Activated CD4-positive, alpha-beta memory T cell treated with anti-CD3 and anti-CD28 coated beads, Interleukin-2, amount 10 ng/mL, durations not matched to agents 7 days and 5 days (primary cell): ENCODE results near the gene STXBP1. TPM values are rescaled to one million over a fixed set of nuclear protein-coding genes. Genes with fewer than 3 reads are reported as not detected.
A peak's percentile ranks its signal among the peaks of the same experiment; 100 is the strongest.

ENCODE experiments used
- CTCF ChIA-PET: fragments of 350-600 bp; sonication (Branson Sonifier 250); formaldehyde crosslinking; loops from one replicate; lab custom pipeline; 2021; ENCODE audit warnings: antibody characterized with exemption, inconsistent platforms; lab: Charles Lee
- POLR2A ChIA-PET: fragments of 350-600 bp; sonication (Branson Sonifier 250); formaldehyde crosslinking; loops from one replicate; lab custom pipeline; 2021; ENCODE audit warnings: antibody characterized with exemption; lab: Charles Lee
- DNase-seq: peaks from one replicate; pipeline ENCODE4 v3.0.0-alpha.2; 2020
- H3K27ac Mint-ChIP-seq: one replicate; pipeline ENCODE4 v1.8.0; 2021; ENCODE audit warnings: mild to moderate bottlenecking, mixed read lengths
- H3K27me3 Mint-ChIP-seq: one replicate; pipeline ENCODE4 v1.8.0; 2021; ENCODE audit warnings: mixed read lengths
- H3K36me3 Mint-ChIP-seq: one replicate; pipeline ENCODE4 v1.8.0; 2021; ENCODE audit warnings: low read depth, mixed read lengths
- H3K4me1 Mint-ChIP-seq: one replicate; pipeline ENCODE4 v1.8.0; 2021; ENCODE audit warnings: mixed read lengths
- H3K4me3 Mint-ChIP-seq: one replicate; pipeline ENCODE4 v1.8.0; 2021; ENCODE audit warnings: mild to moderate bottlenecking, mixed read lengths
- H3K9me3 Mint-ChIP-seq: one replicate; pipeline ENCODE4 v1.8.0; 2021; ENCODE audit warnings: mixed read lengths
- total RNA-seq, 2 experiments: library from RNA; stranded (reverse); gene quantifications; one replicate each; pipeline ENCODE4 v1.2.3, GENCODE V29; 2021

Gene STXBP1
- total RNA-seq, 2 experiments from 2014 or later = 23.2 to 23.4 TPM

GRCh38 chr9:127720031-127720864, 108.2 kb downstream of the STXBP1 start:
- Mint-ChIP-seq H3K4me1 (peaks cover 31% of the 10 kb centered on the region), H3K9me3 (no peaks in the 10 kb centered on the region), H3K27ac (peak overlapping the region; percentile 68), H3K36me3 (no peaks in the 10 kb centered on the region), H3K27me3 (no peaks in the 10 kb centered on the region), H3K4me3 (peak overlapping the region; percentile 38)
- ChIA-PET POLR2A (no interaction called here), CTCF (interaction anchor here (0.9 to 1.9 kb wide), 2 partner anchors 13 to 15 kb away, joined by 3 to 10 read pairs; partner anchors contain the start of gene TOR2A)
- peak; percentile 39 for DNase-seq

GRCh38 chr9:127720865-127721227, 108.8 kb downstream of the STXBP1 start:
- Mint-ChIP-seq H3K4me1 (peaks cover 28% of the 10 kb centered on the region), H3K27ac (peak overlapping the region; percentile 44), H3K9me3 (no peaks in the 10 kb centered on the region), H3K36me3 (no peaks in the 10 kb centered on the region), H3K4me3 (peak overlapping the region; percentile 17), H3K27me3 (no peaks in the 10 kb centered on the region)
- CTCF ChIA-PET = interaction anchor here (1.9 kb wide), 1 partner anchor 14 kb away, joined by 10 read pairs; the partner anchor contains the start of gene TOR2A
- no peak for DNase-seq
- POLR2A ChIA-PET = no interaction called here

- peak overlapping the region; percentile 60 for H3K27ac Mint-ChIP-seq
Measured at GRCh38 chr9:127721391-127721821, 109.3 kb downstream of the STXBP1 start.

GRCh38 chr9:127722055-127722745, 110.1 kb downstream of the STXBP1 start:
- Mint-ChIP-seq H3K4me1 (peaks cover 23% of the 10 kb centered on the region), H3K27me3 (no peaks in the 10 kb centered on the region), H3K9me3 (no peaks in the 10 kb centered on the region), H3K4me3 (no peak overlapping the region), H3K36me3 (no peaks in the 10 kb centered on the region), H3K27ac (no peak overlapping the region)
- ChIA-PET CTCF (no interaction called here), POLR2A (interaction anchor here (1.1 to 1.5 kb wide), 2 partner anchors 9 to 13 kb away, joined by 3 read pairs; partner anchors contain the start of gene TOR2A)
- no peak for DNase-seq

More at GRCh38 chr9:127721391-127721821, 109.3 kb downstream of the STXBP1 start:
- Mint-ChIP-seq H3K4me1 (peaks cover 23% of the 10 kb centered on the region), H3K27me3 (no peaks in the 10 kb centered on the region), H3K36me3 (no peaks in the 10 kb centered on the region), H3K9me3 (no peaks in the 10 kb centered on the region), H3K4me3 (peak overlapping the region; percentile 48)
- POLR2A ChIA-PET = interaction anchor here (1.1 to 1.5 kb wide), 2 partner anchors 9 to 14 kb away, joined by 3 read pairs; partner anchors contain the start of gene TOR2A
- CTCF ChIA-PET = no interaction called here
- no peak for DNase-seq

- Mint-ChIP-seq H3K9me3 (no peaks in the 10 kb centered on the region), H3K27ac (no peak overlapping the region), H3K4me1 (peaks cover 23% of the 10 kb centered on the region), H3K36me3 (no peaks in the 10 kb centered on the region), H3K4me3 (no peak overlapping the region), H3K27me3 (no peaks in the 10 kb centered on the region)
- no peak for DNase-seq
- POLR2A ChIA-PET = no interaction called here
- CTCF ChIA-PET = no interaction called here
Measured at GRCh38 chr9:127723013-127723412, 110.9 kb downstream of the STXBP1 start.

- Mint-ChIP-seq H3K4me3 (no peak overlapping the region), H3K9me3 (no peaks in the 10 kb centered on the region), H3K36me3 (no peaks in the 10 kb centered on the region), H3K27ac (no peak overlapping the region), H3K27me3 (no peaks in the 10 kb centered on the region), H3K4me1 (peaks cover 23% of the 10 kb centered on the region)
- CTCF ChIA-PET = no interaction called here
- POLR2A ChIA-PET = no interaction called here
- no peak for DNase-seq
Measured at GRCh38 chr9:127723444-127723843, 111.4 kb downstream of the STXBP1 start.

GRCh38 chr9:127724012-127724411, 111.9 kb downstream of the STXBP1 start:
- no peak for DNase-seq
- ChIA-PET CTCF (no interaction called here), POLR2A (no interaction called here)
- no peak overlapping the region for H3K27ac Mint-ChIP-seq
- no peaks in the 10 kb centered on the region for H3K27me3 Mint-ChIP-seq
- no peaks in the 10 kb centered on the region for H3K36me3 Mint-ChIP-seq
- H3K9me3 Mint-ChIP-seq = no peaks in the 10 kb centered on the region
- no peak overlapping the region for H3K4me3 Mint-ChIP-seq
- H3K4me1 Mint-ChIP-seq = peaks cover 23% of the 10 kb centered on the region

GRCh38 chr9:127726871-127727270, 114.8 kb downstream of the STXBP1 start:
- Mint-ChIP-seq H3K4me3 (no peak overlapping the region), H3K27ac (no peak overlapping the region), H3K36me3 (no peaks in the 10 kb centered on the region), H3K27me3 (no peaks in the 10 kb centered on the region), H3K4me1 (no peaks in the 10 kb centered on the region), H3K9me3 (no peaks in the 10 kb centered on the region)
- POLR2A ChIA-PET = no interaction called here
- CTCF ChIA-PET = no interaction called here
- DNase-seq = no peak

GRCh38 chr9:127728808-127729207, 116.7 kb downstream of the STXBP1 start:
- H3K27me3 Mint-ChIP-seq = no peaks in the 10 kb centered on the region
- CTCF ChIA-PET = interaction anchor here (1.1 kb wide), 1 partner anchor 188 kb away, joined by 3 read pairs; the partner anchor contains the start of gene ST6GALNAC4
- POLR2A ChIA-PET = interaction anchor here (1.2 kb wide), 1 partner anchor 13 kb away, joined by 3 read pairs; the partner anchor contains the start of gene TTC16

GRCh38 chr9:127729522-127730256, 117.6 kb downstream of the STXBP1 start:
- POLR2A ChIA-PET = interaction anchor here (1.2 kb wide), 1 partner anchor 14 kb away, joined by 3 read pairs; the partner anchor contains the start of gene TTC16
- no peak for DNase-seq
- Mint-ChIP-seq H3K4me1 (peaks cover 12% of the 10 kb centered on the region), H3K4me3 (no peak overlapping the region), H3K9me3 (no peaks in the 10 kb centered on the region), H3K27ac (no peak overlapping the region), H3K36me3 (no peaks in the 10 kb centered on the region), H3K27me3 (no peaks in the 10 kb centered on the region)
- CTCF ChIA-PET = interaction anchor here (1.1 kb wide), 1 partner anchor 187 kb away, joined by 3 read pairs; the partner anchor contains the start of gene ST6GALNAC4

More at GRCh38 chr9:127728808-127729207, 116.7 kb downstream of the STXBP1 start:
- Mint-ChIP-seq H3K36me3 (no peaks in the 10 kb centered on the region), H3K27ac (no peak overlapping the region), H3K4me1 (peaks cover 4% of the 10 kb centered on the region), H3K4me3 (no peak overlapping the region), H3K9me3 (no peaks in the 10 kb centered on the region)
- DNase-seq = no peak

- Mint-ChIP-seq H3K4me1 (peaks cover 13% of the 10 kb centered on the region), H3K9me3 (no peaks in the 10 kb centered on the region), H3K27me3 (no peaks in the 10 kb centered on the region), H3K4me3 (no peak overlapping the region), H3K36me3 (no peaks in the 10 kb centered on the region), H3K27ac (no peak overlapping the region)
- no peak for DNase-seq
- ChIA-PET POLR2A (interaction anchor here (1.2 kb wide), 1 partner anchor 8 kb away, joined by 3 read pairs; no protein-coding TSS in a partner anchor), CTCF (interaction anchor here (1.2 kb wide), 1 partner anchor 15 kb away, joined by 5 read pairs; the partner anchor contains the start of genes PTRH1 and TTC16)
Measured at GRCh38 chr9:127730262-127730661, 118.2 kb downstream of the STXBP1 start.

GRCh38 chr9:127730799-127731410, 118.8 kb downstream of the STXBP1 start:
- ChIA-PET CTCF (interaction anchor here (0.9 to 1.2 kb wide), 3 partner anchors 15 to 158 kb away, joined by 3 to 5 read pairs (median 3); partner anchors contain the start of genes PTRH1 and TTC16), POLR2A (interaction anchor here (1.2 kb wide), 1 partner anchor 9 kb away, joined by 3 read pairs; no protein-coding TSS in a partner anchor)
- no peak overlapping the region for H3K4me3 Mint-ChIP-seq
- DNase-seq = no peak
- H3K27me3 Mint-ChIP-seq = no peaks in the 10 kb centered on the region
- no peaks in the 10 kb centered on the region for H3K36me3 Mint-ChIP-seq
- no peaks in the 10 kb centered on the region for H3K9me3 Mint-ChIP-seq
- H3K27ac Mint-ChIP-seq = no peak overlapping the region
- H3K4me1 Mint-ChIP-seq = peaks cover 17% of the 10 kb centered on the region
